GM12874 (cell line): ENCODE data around the gene DOLPP1.

Source experiments
- CTCF ChIP-seq: IDR thresholded peaks from 2 replicates; pipeline ENCODE4 v1.5.1; 2011; ENCODE audit warnings: low read depth, mild to moderate bottlenecking, control low read depth, low read length, moderate library complexity; ENCODE audit not compliant: insufficient read depth

The DOLPP1 gene

GRCh38 chr9:129111528-129112151 is 30.7 kb downstream of the DOLPP1 start:
- TF ChIP-seq CTCF = no peak

- TF ChIP-seq CTCF = no peak
These were observed 32.9 kb downstream of the DOLPP1 start for GRCh38 chr9:129113645-129114304.

GRCh38 chr9:129118799-129119198 is 37.9 kb downstream of the DOLPP1 start:
- no peak for TF ChIP-seq CTCF

- no peak for TF ChIP-seq CTCF
These were observed 40.6 kb downstream of the DOLPP1 start for GRCh38 chr9:129121483-129121882.

- no peak for TF ChIP-seq CTCF
These were observed 41.2 kb downstream of the DOLPP1 start for GRCh38 chr9:129122133-129122532.

- no peak for TF ChIP-seq CTCF
These were observed 43.7 kb downstream of the DOLPP1 start for GRCh38 chr9:129124506-129125069.

GRCh38 chr9:129125478-129125877 is 44.6 kb downstream of the DOLPP1 start:
- TF ChIP-seq CTCF = no peak
